IPS-20b (cell line): Measurements from ENCODE around the gene C19orf38.

Experiments
- H3K27ac ChIP-seq: one replicate; pipeline ENCODE4 v1.5.1; 2013; ENCODE audit warnings: low read length
- H3K27me3 ChIP-seq: 2 replicates; pipeline ENCODE4 v1.6.1; 2013; ENCODE audit warnings: mild to moderate bottlenecking, low read length, inconsistent platforms; ENCODE audit not compliant: insufficient read depth
- H3K36me3 ChIP-seq: 2 replicates; pipeline ENCODE4 v1.6.1; 2013; ENCODE audit warnings: low read depth, mild to moderate bottlenecking, inconsistent platforms, low read length, moderate library complexity; ENCODE audit not compliant: insufficient read depth
- H3K4me1 ChIP-seq: 2 replicates; pipeline ENCODE4 v1.6.1; 2013; ENCODE audit warnings: mild to moderate bottlenecking, control low read depth, inconsistent platforms, low read length, moderate library complexity; ENCODE audit not compliant: insufficient read depth
- H3K4me3 ChIP-seq: 2 replicates; pipeline ENCODE4 v1.5.1; 2013; ENCODE audit warnings: mild to moderate bottlenecking, low read length, inconsistent platforms
- H3K9ac ChIP-seq: 2 replicates; pipeline ENCODE4 v1.6.1; 2013; ENCODE audit warnings: low read depth, mild to moderate bottlenecking, inconsistent platforms, low read length, moderate library complexity
- H3K9me3 ChIP-seq: 2 replicates; pipeline ENCODE4 v1.6.1; 2013; ENCODE audit warnings: mild to moderate bottlenecking, low read depth, low read length, inconsistent platforms; ENCODE audit not compliant: insufficient read depth

C19orf38 gene

GRCh38 chr19:10887616-10888367, 39.6 kb downstream of the C19orf38 start:
- Histone ChIP-seq H3K27ac (peak overlapping the region; percentile 18), H3K4me1 (peaks cover 41% of the 10 kb centered on the region; the same call in 1 of the 2 replicates), H3K36me3 (no peaks in the 10 kb centered on the region), H3K9me3 (no peaks in the 10 kb centered on the region), H3K9ac (peak overlapping the region; percentile 79; the same call in 1 of the 2 replicates), H3K27me3 (no peaks in the 10 kb centered on the region), H3K4me3 (peak overlapping the region; percentile 30; the same call in 1 of the 2 replicates)

GRCh38 chr19:10888421-10888866, 40.2 kb downstream of the C19orf38 start:
- Histone ChIP-seq H3K4me3 (peak overlapping the region; percentile 30; the same call in 1 of the 2 replicates), H3K9me3 (no peaks in the 10 kb centered on the region), H3K4me1 (peaks cover 41% of the 10 kb centered on the region; the same call in 1 of the 2 replicates), H3K9ac (peak overlapping the region; percentile 79), H3K27me3 (no peaks in the 10 kb centered on the region), H3K36me3 (no peaks in the 10 kb centered on the region), H3K27ac (peak overlapping the region; percentile 87)

GRCh38 chr19:10889880-10890279, 41.7 kb downstream of the C19orf38 start:
- Histone ChIP-seq H3K4me3 (no peak overlapping the region), H3K27me3 (no peaks in the 10 kb centered on the region), H3K27ac (no peak overlapping the region), H3K4me1 (peaks cover 43% of the 10 kb centered on the region; the same call in 1 of the 2 replicates), H3K9me3 (no peaks in the 10 kb centered on the region), H3K36me3 (no peaks in the 10 kb centered on the region), H3K9ac (no peak overlapping the region)

GRCh38 chr19:10891405-10892086, 43.3 kb downstream of the C19orf38 start:
- no peaks in the 10 kb centered on the region for H3K27me3 ChIP-seq
- H3K27ac ChIP-seq = no peak overlapping the region
- no peak overlapping the region for H3K4me3 ChIP-seq
- H3K9me3 ChIP-seq = no peaks in the 10 kb centered on the region
- peak overlapping the region; percentile 27; the same call in 1 of the 2 replicates for H3K9ac ChIP-seq
- H3K36me3 ChIP-seq = no peaks in the 10 kb centered on the region
- H3K4me1 ChIP-seq = peaks cover 39% of the 10 kb centered on the region; the same call in 1 of the 2 replicates

GRCh38 chr19:10892256-10892655, 44.0 kb downstream of the C19orf38 start:
- no peaks in the 10 kb centered on the region for H3K9me3 ChIP-seq
- H3K27ac ChIP-seq = no peak overlapping the region
- H3K9ac ChIP-seq = no peak overlapping the region
- H3K36me3 ChIP-seq = no peaks in the 10 kb centered on the region
- H3K4me3 ChIP-seq = no peak overlapping the region
- no peaks in the 10 kb centered on the region for H3K27me3 ChIP-seq
- H3K4me1 ChIP-seq = peaks cover 39% of the 10 kb centered on the region; the same call in 1 of the 2 replicates

GRCh38 chr19:10894911-10895213, 46.6 kb downstream of the C19orf38 start:
- H3K9ac ChIP-seq = no peak overlapping the region
- H3K4me3 ChIP-seq = no peak overlapping the region
- H3K36me3 ChIP-seq = no peaks in the 10 kb centered on the region
- no peaks in the 10 kb centered on the region for H3K27me3 ChIP-seq
- no peaks in the 10 kb centered on the region for H3K9me3 ChIP-seq
- peaks cover 23% of the 10 kb centered on the region; the same call in 1 of the 2 replicates for H3K4me1 ChIP-seq
- no peak overlapping the region for H3K27ac ChIP-seq

GRCh38 chr19:10895363-10895762, 47.1 kb downstream of the C19orf38 start:
- Histone ChIP-seq H3K4me3 (no peak overlapping the region), H3K36me3 (no peaks in the 10 kb centered on the region), H3K9me3 (no peaks in the 10 kb centered on the region), H3K4me1 (peaks cover 23% of the 10 kb centered on the region; the same call in 1 of the 2 replicates), H3K9ac (peak overlapping the region; percentile 46; the same call in 1 of the 2 replicates), H3K27ac (peak overlapping the region; percentile 27), H3K27me3 (no peaks in the 10 kb centered on the region)

- Histone ChIP-seq H3K36me3 (no peaks in the 10 kb centered on the region), H3K27ac (no peak overlapping the region)
Measured at GRCh38 chr19:10895920-10896319, 47.7 kb downstream of the C19orf38 start.

GRCh38 chr19:10896851-10897526, 48.8 kb downstream of the C19orf38 start:
- Histone ChIP-seq H3K4me3 (no peak overlapping the region), H3K9me3 (no peaks in the 10 kb centered on the region), H3K27ac (no peak overlapping the region), H3K4me1 (peaks cover 12% of the 10 kb centered on the region; the same call in 1 of the 2 replicates), H3K36me3 (no peaks in the 10 kb centered on the region), H3K9ac (no peak overlapping the region), H3K27me3 (no peaks in the 10 kb centered on the region)

More at GRCh38 chr19:10895920-10896319, 47.7 kb downstream of the C19orf38 start:
- H3K9ac ChIP-seq = 0 out of 2 replicates have a peak overlapping the region, but pooled peaks have one; percentile 46
- peaks cover 22% of the 10 kb centered on the region; the same call in 1 of the 2 replicates for H3K4me1 ChIP-seq
- H3K4me3 ChIP-seq = no peak overlapping the region
- H3K27me3 ChIP-seq = no peaks in the 10 kb centered on the region
- H3K9me3 ChIP-seq = no peaks in the 10 kb centered on the region

GRCh38 chr19:10898633-10899032, 50.4 kb downstream of the C19orf38 start:
- Histone ChIP-seq H3K36me3 (no peaks in the 10 kb centered on the region), H3K9ac (no peak overlapping the region), H3K27ac (no peak overlapping the region)

GRCh38 chr19:10899151-10899653, 51.0 kb downstream of the C19orf38 start:
- no peaks in the 10 kb centered on the region for H3K27me3 ChIP-seq
- H3K4me1 ChIP-seq = peaks cover 8% of the 10 kb centered on the region; the same call in 1 of the 2 replicates
- H3K36me3 ChIP-seq = no peaks in the 10 kb centered on the region
- H3K9me3 ChIP-seq = no peaks in the 10 kb centered on the region
- H3K9ac ChIP-seq = no peak overlapping the region
- no peak overlapping the region for H3K27ac ChIP-seq
- no peak overlapping the region for H3K4me3 ChIP-seq

More at GRCh38 chr19:10898633-10899032, 50.4 kb downstream of the C19orf38 start:
- Histone ChIP-seq H3K27me3 (no peaks in the 10 kb centered on the region), H3K4me3 (no peak overlapping the region), H3K4me1 (peaks cover 12% of the 10 kb centered on the region; the same call in 1 of the 2 replicates), H3K9me3 (no peaks in the 10 kb centered on the region)
